ENCODE data around the gene VPS8.
"Not testable (repeated sequence)": the region's sequence is repeated elsewhere in the genome, so short reads cannot be mapped to it uniquely, and the experiment has no call there.

Gene VPS8

GRCh38 chr3:184896336-184896735 lies 84.4 kb downstream of the VPS8 start:
- no peak for ATAC-seq
- TF ChIP-seq ZNF70 (CRISPR knock-in tag; IDR thresholded peaks at IDR 0.05) (no peak), GLIS3 (CRISPR knock-in tag; IDR thresholded peaks at IDR 0.05) (no peak), ZNF8 (CRISPR knock-in tag; IDR thresholded peaks at IDR 0.05) (no peak), ZFP30 (CRISPR knock-in tag; IDR thresholded peaks at IDR 0.05) (no peak), CREB5 (CRISPR knock-in tag; IDR thresholded peaks at IDR 0.05; ENCODE audit: low read depth) (no peak), SNAI2 (CRISPR knock-in tag; IDR thresholded peaks at IDR 0.05) (no peak), ESRRG (CRISPR knock-in tag; IDR thresholded peaks at IDR 0.05) (no peak), TOX (CRISPR knock-in tag; IDR thresholded peaks at IDR 0.05; ENCODE audit: borderline replicate concordance) (no peak), PPARA (CRISPR knock-in tag; IDR thresholded peaks at IDR 0.05; ENCODE audit: borderline replicate concordance) (no peak), ZC3H10 (CRISPR knock-in tag; IDR thresholded peaks at IDR 0.05) (no peak), CSRNP3 (CRISPR knock-in tag; IDR thresholded peaks at IDR 0.05) (no peak), ARNTL (CRISPR knock-in tag; IDR thresholded peaks at IDR 0.05; ENCODE audit: borderline replicate concordance, low read depth) (no peak), POU6F1 (CRISPR knock-in tag; IDR thresholded peaks at IDR 0.05; ENCODE audit: borderline replicate concordance, low read depth) (no peak), RARB (CRISPR knock-in tag; IDR thresholded peaks at IDR 0.05) (no peak)
- TF ChIP-seq, protein P1, sequence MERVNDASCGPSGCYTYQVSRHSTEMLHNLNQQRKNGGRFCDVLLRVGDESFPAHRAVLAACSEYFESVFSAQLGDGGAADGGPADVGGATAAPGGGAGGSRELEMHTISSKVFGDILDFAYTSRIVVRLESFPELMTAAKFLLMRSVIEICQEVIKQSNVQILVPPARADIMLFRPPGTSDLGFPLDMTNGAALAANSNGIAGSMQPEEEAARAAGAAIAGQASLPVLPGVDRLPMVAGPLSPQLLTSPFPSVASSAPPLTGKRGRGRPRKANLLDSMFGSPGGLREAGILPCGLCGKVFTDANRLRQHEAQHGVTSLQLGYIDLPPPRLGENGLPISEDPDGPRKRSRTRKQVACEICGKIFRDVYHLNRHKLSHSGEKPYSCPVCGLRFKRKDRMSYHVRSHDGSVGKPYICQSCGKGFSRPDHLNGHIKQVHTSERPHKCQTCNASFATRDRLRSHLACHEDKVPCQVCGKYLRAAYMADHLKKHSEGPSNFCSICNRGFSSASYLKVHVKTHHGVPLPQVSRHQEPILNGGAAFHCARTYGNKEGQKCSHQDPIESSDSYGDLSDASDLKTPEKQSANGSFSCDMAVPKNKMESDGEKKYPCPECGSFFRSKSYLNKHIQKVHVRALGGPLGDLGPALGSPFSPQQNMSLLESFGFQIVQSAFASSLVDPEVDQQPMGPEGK (CRISPR knock-in tag; IDR thresholded peaks at IDR 0.05; ENCODE audit: borderline replicate concordance) = no peak

DNA sequence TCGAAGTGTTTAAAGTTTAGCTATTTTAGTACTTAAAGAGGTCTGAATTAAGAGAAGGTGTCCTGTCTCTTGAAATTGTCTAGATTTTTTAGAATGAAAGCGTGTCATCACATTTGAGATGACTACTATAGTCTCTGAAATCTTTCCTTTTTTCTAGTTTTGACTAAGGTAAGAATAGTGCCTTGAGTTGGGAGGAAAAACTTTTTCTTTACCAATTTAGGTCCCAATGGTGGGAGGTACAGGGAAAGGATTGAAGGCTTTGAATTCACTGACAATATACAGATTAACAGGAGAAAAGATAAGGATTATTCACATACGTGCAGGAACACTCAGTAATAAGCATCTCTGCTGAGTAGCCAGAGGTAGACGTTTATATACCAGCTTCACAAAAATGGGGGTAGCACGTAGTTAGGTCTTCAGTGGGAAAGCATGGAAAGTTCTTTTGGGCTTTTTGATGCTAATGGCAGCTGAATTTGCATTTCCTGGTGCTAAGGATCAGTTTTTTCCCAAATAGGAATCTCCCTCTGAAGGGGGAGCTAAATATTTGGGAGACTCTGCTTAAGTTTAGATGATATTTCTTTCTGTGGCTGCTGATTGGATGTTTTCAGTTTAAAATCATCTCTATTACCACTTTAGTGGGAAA lies 88.1 kb downstream of the VPS8 start:
- TF ChIP-seq ZFP3 (CRISPR knock-in tag; IDR thresholded peaks at IDR 0.05) (no peak), CREB5 (CRISPR knock-in tag; IDR thresholded peaks at IDR 0.05; ENCODE audit: low read depth) (no peak), ESRRG (CRISPR knock-in tag; IDR thresholded peaks at IDR 0.05) (no peak), GLIS3 (CRISPR knock-in tag; IDR thresholded peaks at IDR 0.05) (no peak), ZFP30 (CRISPR knock-in tag; IDR thresholded peaks at IDR 0.05) (no peak), ZNF565 (CRISPR knock-in tag; conservative IDR thresholded peaks at IDR 0.05; ENCODE audit: low read depth) (no peak), SNAI2 (CRISPR knock-in tag; IDR thresholded peaks at IDR 0.05) (no peak), POU6F1 (CRISPR knock-in tag; IDR thresholded peaks at IDR 0.05; ENCODE audit: borderline replicate concordance, low read depth) (no peak), BACH2 (CRISPR knock-in tag; IDR thresholded peaks at IDR 0.05; ENCODE audit: borderline replicate concordance) (no peak), CSDC2 (CRISPR knock-in tag; IDR thresholded peaks at IDR 0.05) (no peak), TSHZ2 (CRISPR knock-in tag; IDR thresholded peaks at IDR 0.05) (no peak), ZNF8 (CRISPR knock-in tag; IDR thresholded peaks at IDR 0.05) (no peak), TOX (CRISPR knock-in tag; IDR thresholded peaks at IDR 0.05; ENCODE audit: borderline replicate concordance) (no peak), ZNF70 (CRISPR knock-in tag; IDR thresholded peaks at IDR 0.05) (no peak), ISL1 (CRISPR knock-in tag; IDR thresholded peaks at IDR 0.05) (no peak), ARNTL (CRISPR knock-in tag; IDR thresholded peaks at IDR 0.05; ENCODE audit: borderline replicate concordance, low read depth) (no peak), RARB (CRISPR knock-in tag; IDR thresholded peaks at IDR 0.05) (no peak), TCF4 (CRISPR knock-in tag; IDR thresholded peaks at IDR 0.05; ENCODE audit: borderline replicate concordance) (no peak)
- TF ChIP-seq, protein P1 (CRISPR knock-in tag; IDR thresholded peaks at IDR 0.05; ENCODE audit: borderline replicate concordance) = no peak
- no peak for ATAC-seq

DNA sequence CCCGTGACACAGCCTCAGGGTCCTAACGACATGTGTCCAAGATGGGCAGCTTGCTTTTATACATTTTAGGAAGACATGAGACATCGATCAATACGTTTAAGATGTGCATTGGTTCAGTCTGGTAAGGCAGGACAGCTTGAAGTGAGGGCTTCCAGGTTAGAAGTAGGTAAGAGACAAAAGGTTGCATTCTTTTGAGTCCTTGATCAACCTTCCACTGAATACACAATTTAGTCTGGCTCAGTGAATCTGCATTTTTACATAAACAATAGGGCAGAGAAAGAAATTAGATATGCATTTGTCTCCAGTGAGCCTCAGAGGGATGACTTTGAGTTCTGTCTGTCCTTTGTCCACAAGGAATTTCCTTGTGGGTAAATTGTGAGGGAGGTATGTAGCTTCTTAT lies 95.1 kb downstream of the VPS8 start:
- not testable (repeated sequence) for ATAC-seq
